Measurements from ENCODE around the gene DCLRE1C.
A peak's percentile ranks its signal among the peaks of the same experiment; 100 is the strongest.
"Not testable (repeated sequence)": the region's sequence is repeated elsewhere in the genome, so short reads cannot be mapped to it uniquely, and the experiment has no call there.

DCLRE1C gene

GRCh38 chr10:14954001-14954770 lies at the start of gene DCLRE1C:
Gene DCLRE1C, minus strand, starts transcription at chr10:14954096. Its CDS starts 86 bp downstream, at chr10:14954010.
- no peak for FAIRE-seq

- FAIRE-seq, result no peak
Observed at GRCh38 chr10:14995964-14996565, 42.2 kb upstream of the DCLRE1C start.

GRCh38 chr10:14993500-14994455 lies 39.9 kb upstream of the DCLRE1C start:
- FAIRE-seq, result not testable (repeated sequence)

- not testable (repeated sequence) for FAIRE-seq
Observed at GRCh38 chr10:14992336-14992735, 38.4 kb upstream of the DCLRE1C start.

- not testable (repeated sequence) for FAIRE-seq
Observed at GRCh38 chr10:14991035-14991749, 37.3 kb upstream of the DCLRE1C start.

GRCh38 chr10:14989552-14989951 lies 35.7 kb upstream of the DCLRE1C start:
- not testable (repeated sequence) for FAIRE-seq

- FAIRE-seq, result no peak
Observed at GRCh38 chr10:14982744-14983143, 28.8 kb upstream of the DCLRE1C start.

- no peak for FAIRE-seq
Observed at GRCh38 chr10:14975672-14976273, 21.9 kb upstream of the DCLRE1C start.

GRCh38 chr10:14974153-14974998 lies 20.5 kb upstream of the DCLRE1C start:
- peak; percentile 30 for FAIRE-seq

- no peak for FAIRE-seq
Observed at GRCh38 chr10:14971867-14972448, 18.1 kb upstream of the DCLRE1C start.

- FAIRE-seq, result no peak
Observed at GRCh38 chr10:14967897-14968296, 14.0 kb upstream of the DCLRE1C start.

GRCh38 chr10:14959221-14960057 lies 5.5 kb upstream of the DCLRE1C start, which contains the start of gene MEIG1:
Gene MEIG1, plus strand, starts transcription at chr10:14959388. Its CDS starts 7,081 bp downstream, at chr10:14966469.
- FAIRE-seq, result no peak

GRCh38 chr10:14958872-14959220 lies 5.0 kb upstream of the DCLRE1C start:
- no peak for FAIRE-seq

- no peak for FAIRE-seq
Observed at GRCh38 chr10:14954934-14955333, 1.0 kb upstream of the DCLRE1C start.

- FAIRE-seq, result no peak
Observed at GRCh38 chr10:14953424-14954000, 384 bp downstream of the DCLRE1C start.

GRCh38 chr10:14952851-14953423 lies 959 bp downstream of the DCLRE1C start:
- FAIRE-seq, result no peak

- FAIRE-seq, result no peak
Observed at GRCh38 chr10:14949291-14949690, 4.6 kb downstream of the DCLRE1C start.

- no peak for FAIRE-seq
Observed at GRCh38 chr10:14947268-14947667, 6.6 kb downstream of the DCLRE1C start.

- FAIRE-seq, result no peak
Observed at GRCh38 chr10:14945108-14945507, 8.8 kb downstream of the DCLRE1C start.
